Measurements from ENCODE around the gene TAS2R9. TPM values are rescaled to one million over a fixed set of nuclear protein-coding genes. Genes with fewer than 3 reads are reported as not detected.

TAS2R9 gene, protein sequence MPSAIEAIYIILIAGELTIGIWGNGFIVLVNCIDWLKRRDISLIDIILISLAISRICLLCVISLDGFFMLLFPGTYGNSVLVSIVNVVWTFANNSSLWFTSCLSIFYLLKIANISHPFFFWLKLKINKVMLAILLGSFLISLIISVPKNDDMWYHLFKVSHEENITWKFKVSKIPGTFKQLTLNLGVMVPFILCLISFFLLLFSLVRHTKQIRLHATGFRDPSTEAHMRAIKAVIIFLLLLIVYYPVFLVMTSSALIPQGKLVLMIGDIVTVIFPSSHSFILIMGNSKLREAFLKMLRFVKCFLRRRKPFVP
- total RNA-seq (not detected), polyA plus RNA-seq (ENCODE audit: insufficient read length in 6 of 6) (not detected)
- long read RNA-seq, donor 1, result 0 reads
- long read RNA-seq, donor 2, result 0 reads
- long read RNA-seq, donor 3, result 0 reads
- long read RNA-seq, donor 4, result 0 reads
- long read RNA-seq, donor 5, result 0 reads
- long read RNA-seq, donor 6, result 0 reads
- long read RNA-seq, donor 7, result 0 reads
- long read RNA-seq, donor 8, result 0 reads
- long read RNA-seq, donor 9, result 0 reads
- long read RNA-seq, donor 10, result 0 reads
- long read RNA-seq, donor 11, result 0 reads
- long read RNA-seq, donor 12, result 0 reads

DNA sequence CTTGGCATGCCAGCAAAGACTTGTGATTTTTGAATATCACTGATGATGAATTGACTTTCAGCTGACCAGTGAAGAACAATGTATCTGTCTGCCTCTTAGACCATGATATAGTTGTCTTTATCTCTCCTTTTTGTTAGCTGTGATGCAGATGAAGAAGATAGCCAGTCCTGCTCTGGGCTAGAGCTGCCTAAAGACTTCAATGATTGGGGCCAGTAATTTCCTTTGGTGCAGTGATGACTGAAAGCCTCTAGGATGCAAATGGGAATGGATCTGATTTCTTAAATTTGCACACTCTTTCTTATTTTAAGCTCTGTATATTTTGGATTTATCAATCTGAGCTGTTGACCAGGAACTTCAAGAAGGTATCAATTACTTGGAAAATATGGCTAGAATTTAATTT lies at the start of gene TAS2R9:
TSS of gene TAS2R9 (minus strand) at position 101 of the 400 bp plus-strand sequence. CDS start at position 8, 93 bp downstream.
- ATAC-seq (no peak), DNase-seq (no peak)
- no peaks in the 10 kb centered on the region for H3K27me3 ChIP-seq
- no peaks in the 10 kb centered on the region for H3K36me3 ChIP-seq
- no peaks in the 10 kb centered on the region for H3K9me3 ChIP-seq
- no peak within 1 kb of the TSS for H3K27ac ChIP-seq
- H3K4me3 ChIP-seq, result no peak within 1 kb of the TSS
- H3K4me1 ChIP-seq, result no peaks in the 10 kb centered on the region
- intact Hi-C loops (cut with DNase I), result no loop called here
- TF ChIP-seq, protein P1, sequence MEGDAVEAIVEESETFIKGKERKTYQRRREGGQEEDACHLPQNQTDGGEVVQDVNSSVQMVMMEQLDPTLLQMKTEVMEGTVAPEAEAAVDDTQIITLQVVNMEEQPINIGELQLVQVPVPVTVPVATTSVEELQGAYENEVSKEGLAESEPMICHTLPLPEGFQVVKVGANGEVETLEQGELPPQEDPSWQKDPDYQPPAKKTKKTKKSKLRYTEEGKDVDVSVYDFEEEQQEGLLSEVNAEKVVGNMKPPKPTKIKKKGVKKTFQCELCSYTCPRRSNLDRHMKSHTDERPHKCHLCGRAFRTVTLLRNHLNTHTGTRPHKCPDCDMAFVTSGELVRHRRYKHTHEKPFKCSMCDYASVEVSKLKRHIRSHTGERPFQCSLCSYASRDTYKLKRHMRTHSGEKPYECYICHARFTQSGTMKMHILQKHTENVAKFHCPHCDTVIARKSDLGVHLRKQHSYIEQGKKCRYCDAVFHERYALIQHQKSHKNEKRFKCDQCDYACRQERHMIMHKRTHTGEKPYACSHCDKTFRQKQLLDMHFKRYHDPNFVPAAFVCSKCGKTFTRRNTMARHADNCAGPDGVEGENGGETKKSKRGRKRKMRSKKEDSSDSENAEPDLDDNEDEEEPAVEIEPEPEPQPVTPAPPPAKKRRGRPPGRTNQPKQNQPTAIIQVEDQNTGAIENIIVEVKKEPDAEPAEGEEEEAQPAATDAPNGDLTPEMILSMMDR (IDR thresholded peaks at IDR 0.05), result no peak

DNA sequence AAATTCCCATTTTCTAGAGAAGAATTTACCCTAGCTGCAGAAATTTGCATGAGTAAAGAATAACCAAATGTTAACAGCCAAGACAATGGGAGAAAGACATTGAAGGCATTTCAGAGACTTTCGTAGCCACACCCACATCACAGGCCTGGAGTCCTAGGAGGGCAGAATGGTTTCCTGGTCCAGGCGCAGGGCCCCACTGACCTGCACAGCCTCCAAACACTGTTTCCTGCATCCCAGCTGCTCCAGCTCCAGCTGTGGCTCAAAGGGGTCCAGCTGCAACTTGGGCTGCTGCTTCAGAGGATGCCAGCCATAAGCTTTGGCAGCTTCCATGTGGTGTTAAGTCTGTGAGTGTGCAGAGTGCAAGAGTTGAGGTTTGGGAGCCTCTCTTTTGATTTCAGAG lies 45.8 kb upstream of the TAS2R9 start:
- H3K9me3 ChIP-seq, result peaks cover 0 to 37% of the 10 kb centered on the region in 2 donors
- H3K4me3 ChIP-seq, result no peak overlapping the region
- intact Hi-C loops (cut with DNase I), result no loop called here
- no peaks in the 10 kb centered on the region for H3K27me3 ChIP-seq
- no peak overlapping the region for H3K27ac ChIP-seq
- DNase-seq (no peak), ATAC-seq (no peak)
- TF ChIP-seq, protein P1 (IDR thresholded peaks at IDR 0.05), result no peak
- H3K36me3 ChIP-seq, result peaks cover 0 to 18% of the 10 kb centered on the region in 2 donors
- no peaks in the 10 kb centered on the region for H3K4me1 ChIP-seq

DNA sequence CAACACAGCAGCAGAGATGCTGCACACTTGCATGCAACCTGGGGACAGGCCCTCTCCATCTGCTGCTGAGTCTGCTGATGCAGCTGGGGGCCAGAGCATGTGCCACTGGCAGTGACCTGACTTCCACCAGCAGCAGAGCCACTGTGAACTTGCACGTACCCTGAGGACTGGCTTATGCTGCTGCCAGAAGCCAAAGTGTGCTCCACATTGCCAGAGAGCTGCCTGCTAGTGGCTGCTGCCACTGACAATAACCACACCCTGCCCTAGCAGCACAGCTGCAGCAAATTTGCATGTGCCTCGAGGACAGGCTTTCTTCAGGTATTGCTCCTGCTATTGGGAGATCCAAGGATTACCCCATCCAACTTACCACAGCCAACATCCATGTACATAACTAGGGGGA lies 43.8 kb upstream of the TAS2R9 start:
- DNase-seq, result peak in 1 of 4 donors; percentile 40
- peaks cover 0 to 28% of the 10 kb centered on the region in 2 donors for H3K9me3 ChIP-seq
- H3K27ac ChIP-seq, result no peak overlapping the region
- H3K27me3 ChIP-seq, result no peaks in the 10 kb centered on the region
- no peak for ATAC-seq
- intact Hi-C loops (cut with DNase I), result no loop called here
- TF ChIP-seq, protein P1 (IDR thresholded peaks at IDR 0.05), result no peak
- no peaks in the 10 kb centered on the region for H3K4me1 ChIP-seq
- no peak overlapping the region for H3K4me3 ChIP-seq
- H3K36me3 ChIP-seq, result peaks cover 0 to 18% of the 10 kb centered on the region in 2 donors

DNA sequence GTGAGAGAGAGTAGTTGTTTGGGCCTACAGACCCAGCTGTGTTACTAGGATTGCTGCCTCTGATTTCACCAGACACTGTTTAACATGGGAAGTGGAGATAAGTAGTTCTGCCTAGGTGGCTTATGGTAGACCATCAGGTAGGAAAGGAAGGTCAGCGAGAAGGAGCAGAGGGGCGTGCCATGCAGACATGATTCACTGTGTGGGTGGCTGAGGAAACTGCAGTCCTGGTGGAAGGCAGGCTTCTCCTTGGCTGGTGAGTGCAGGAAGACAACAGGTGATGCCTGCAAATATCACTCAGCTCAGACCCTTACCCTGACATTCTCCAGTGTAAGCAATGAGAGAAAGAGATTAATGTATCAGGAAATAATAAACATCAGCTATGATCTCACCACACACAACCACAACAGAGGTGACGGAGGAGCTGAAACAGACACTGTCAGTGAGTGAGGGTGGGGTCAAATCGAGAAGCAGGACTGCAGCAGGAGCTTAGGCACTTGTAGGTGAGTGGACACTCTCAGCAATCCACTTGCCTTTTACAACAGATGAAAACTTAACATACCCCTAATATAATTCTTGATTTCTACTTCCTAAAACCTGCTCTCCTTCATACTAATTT lies 41.4 kb upstream of the TAS2R9 start:
- intact Hi-C loops (cut with DNase I), result no loop called here
- ATAC-seq (no peak), DNase-seq (no peak)
- TF ChIP-seq, protein P1 (IDR thresholded peaks at IDR 0.05), result no peak
- H3K27me3 ChIP-seq, result no peaks in the 10 kb centered on the region
- no peak overlapping the region for H3K4me3 ChIP-seq
- H3K36me3 ChIP-seq, result peaks cover 0 to 9% of the 10 kb centered on the region in 2 donors
- no peaks in the 10 kb centered on the region for H3K4me1 ChIP-seq
- peaks cover 0 to 8% of the 10 kb centered on the region in 2 donors for H3K9me3 ChIP-seq
- H3K27ac ChIP-seq, result no peak overlapping the region

DNA sequence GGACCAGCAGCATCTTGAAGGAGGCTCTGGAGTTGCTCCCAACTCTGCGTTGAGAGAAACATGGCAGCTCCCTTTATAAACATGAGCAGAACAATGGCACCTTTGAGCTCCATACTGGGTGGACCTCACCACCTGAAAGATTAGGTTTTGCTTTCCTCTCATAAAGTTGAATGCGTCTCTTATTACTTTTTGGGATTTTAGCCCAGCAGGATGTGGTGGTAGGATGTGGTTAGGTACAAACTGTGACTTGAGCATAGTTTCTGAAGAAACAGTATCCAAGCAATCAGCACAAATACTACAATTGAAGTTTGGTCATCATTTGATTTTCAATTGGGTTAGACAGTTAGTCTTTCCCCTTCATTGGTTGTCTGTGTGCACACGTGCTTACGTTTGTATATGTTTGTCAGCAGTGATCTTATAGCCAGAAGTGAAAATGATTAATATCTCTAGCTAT lies 39.5 kb upstream of the TAS2R9 start, which contains the start of gene PRR4:
TSS of gene PRR4 (minus strand) at position 51 of the 454 bp plus-strand sequence. CDS start at position 13, 38 bp downstream.
- H3K27me3 ChIP-seq, result no peaks in the 10 kb centered on the region
- H3K36me3 ChIP-seq, result no peaks in the 10 kb centered on the region
- DNase-seq (no peak), ATAC-seq (no peak)
- H3K4me1 ChIP-seq, result no peaks in the 10 kb centered on the region
- H3K4me3 ChIP-seq, result no peak within 1 kb of the TSS
- intact Hi-C loops (cut with DNase I), result no loop called here
- TF ChIP-seq, protein P1 (IDR thresholded peaks at IDR 0.05), result no peak
- H3K27ac ChIP-seq, result no peak within 1 kb of the TSS
- H3K9me3 ChIP-seq, result no peaks in the 10 kb centered on the region
